ENCODE results near the gene FAM78A.

The FAM78A gene

GRCh38 chr9:131276094-131276888, at the start of gene FAM78A:
FAM78A (minus strand) TSS chr9:131276510; CDS start chr9:131276179, 331 bp downstream.
- no peak for DNase-seq

GRCh38 chr9:131324736-131325679, 48.7 kb upstream of the FAM78A start:
- DNase-seq = no peak

GRCh38 chr9:131323629-131324028, 47.3 kb upstream of the FAM78A start:
- DNase-seq = no peak

DNA sequence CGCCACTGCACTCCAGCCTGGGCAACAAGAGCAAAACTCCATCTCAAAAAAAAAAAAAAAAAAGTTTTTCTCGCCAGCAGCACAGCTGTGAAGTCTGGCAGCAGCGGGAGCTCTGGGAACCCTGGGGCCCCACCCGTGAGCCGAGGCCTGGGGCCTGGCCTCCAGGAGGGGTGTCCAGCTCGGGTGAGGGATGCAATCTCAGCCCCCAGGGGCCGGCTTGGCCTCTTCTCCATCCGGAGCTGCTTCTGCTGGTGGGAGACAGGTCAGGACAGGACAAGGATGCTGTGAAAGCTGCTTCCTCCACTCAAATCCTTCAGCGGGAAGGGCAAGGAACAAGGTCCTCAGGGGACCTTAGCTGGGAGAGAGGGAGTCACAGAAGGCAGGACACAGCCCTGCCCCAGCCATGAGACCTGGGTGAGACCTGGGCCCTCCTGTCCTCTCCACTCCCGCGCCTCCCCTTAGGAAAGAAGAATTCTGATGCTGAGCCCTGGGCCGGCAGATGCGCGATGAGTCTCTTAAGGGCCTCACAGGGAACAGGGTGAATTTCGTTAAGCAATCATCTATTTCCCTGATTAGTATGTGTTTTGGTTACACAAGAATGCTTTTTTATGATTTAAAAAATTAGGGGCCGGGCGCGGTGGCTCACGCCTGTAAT, 43.8 kb upstream of the FAM78A start:
- DNase-seq = no peak

DNA sequence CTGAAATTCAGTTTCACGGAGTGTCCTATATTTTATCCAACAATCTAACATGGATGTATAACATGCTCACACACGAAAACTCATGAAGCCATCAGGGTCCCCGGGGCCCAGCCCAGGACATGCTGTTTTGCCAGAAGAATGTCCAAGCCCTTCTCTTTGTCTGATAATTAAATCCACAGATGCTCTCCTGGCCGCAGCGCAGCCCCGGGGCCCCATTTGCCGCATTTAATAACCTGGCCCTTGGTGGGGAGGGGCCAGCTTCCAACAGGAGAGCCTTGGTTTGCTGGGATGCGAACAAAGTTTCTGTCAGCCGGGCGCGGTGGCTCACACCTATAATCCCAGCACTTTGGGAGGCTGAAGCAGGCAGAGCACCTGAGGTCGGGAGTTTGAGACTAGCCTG, 43.2 kb upstream of the FAM78A start:
- DNase-seq = no peak

GRCh38 chr9:131318231-131319085, 42.1 kb upstream of the FAM78A start:
- DNase-seq = no peak

DNA sequence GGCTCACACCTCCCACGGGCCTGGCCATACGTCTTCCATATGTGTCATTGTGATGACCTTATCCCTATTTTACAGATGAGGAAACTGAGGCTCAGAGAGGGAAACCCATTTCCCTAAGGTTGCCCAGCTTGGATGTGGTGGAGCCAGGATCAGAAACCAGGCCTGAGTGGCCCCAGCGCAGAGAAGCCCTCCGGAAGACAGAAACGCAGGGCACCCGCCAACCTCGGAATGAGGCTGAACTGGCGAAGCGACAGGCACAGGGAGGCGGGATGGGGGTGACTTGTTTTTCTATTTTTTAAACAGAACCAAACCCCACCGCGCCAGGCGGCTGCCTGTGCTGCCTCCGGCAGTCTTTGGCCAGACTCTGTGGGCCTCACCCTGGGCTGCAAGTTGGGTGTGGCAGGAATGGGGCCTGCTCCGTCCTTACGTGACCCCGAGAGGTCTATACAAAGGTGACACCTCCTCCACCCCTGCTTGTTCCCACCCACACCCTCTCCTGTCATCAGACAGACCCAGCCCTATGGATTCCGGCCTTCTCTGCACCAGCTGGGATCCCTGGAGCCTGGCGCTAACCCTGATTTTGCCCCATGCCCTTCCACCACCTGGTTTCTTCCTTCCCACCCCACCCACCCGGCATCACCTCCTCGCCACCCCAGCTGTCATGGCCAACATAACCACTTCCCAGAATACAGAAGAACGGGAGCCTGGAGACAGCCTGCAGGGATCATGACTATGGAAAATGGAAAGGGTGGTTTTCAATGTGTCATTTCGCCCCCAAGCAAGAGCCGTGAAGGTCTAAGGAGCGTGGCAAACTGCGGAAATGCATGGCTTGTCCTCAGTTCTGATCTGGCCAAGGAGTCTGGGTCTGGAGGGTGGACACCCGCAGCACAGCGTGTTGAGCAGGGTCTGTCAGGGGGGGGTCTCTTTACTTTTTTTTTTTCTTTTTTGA, 36.8 kb upstream of the FAM78A start:
- no peak for DNase-seq

GRCh38 chr9:131312246-131312645, 35.9 kb upstream of the FAM78A start:
- no peak for DNase-seq

DNA sequence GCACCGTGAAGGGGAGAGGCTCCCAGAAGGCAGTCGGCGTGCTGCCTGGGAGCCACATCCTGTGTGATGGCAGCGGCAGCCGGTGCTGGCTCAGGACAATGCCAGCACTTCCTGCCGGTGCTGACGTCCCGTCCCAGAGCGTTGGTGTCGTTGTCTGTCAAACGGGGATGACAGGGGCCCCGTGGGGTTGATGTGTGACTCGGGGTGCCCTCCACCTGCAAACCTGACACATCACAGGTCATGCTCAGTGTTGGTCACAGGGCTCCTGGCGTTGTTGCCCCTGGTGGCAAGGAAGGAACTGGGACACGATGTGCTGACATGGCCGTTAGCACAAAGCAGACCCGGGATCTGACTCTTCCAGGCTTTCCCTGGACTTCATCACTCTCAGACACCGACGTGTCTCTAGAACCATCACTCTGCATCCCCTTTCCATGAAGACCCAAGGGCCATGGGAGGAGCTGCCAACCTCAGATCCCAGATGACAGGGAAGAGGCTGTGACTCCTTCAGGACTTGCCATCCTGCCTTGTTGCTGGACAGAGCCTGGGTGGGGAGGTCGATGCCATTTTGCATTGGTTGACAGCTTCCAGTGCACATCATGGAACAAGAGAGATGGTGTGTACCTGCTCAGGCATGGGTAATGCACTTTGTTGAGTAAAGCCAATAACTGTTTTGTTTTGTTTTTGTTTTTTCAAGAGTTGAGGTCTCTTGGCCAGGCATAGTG, 34.7 kb upstream of the FAM78A start:
- DNase-seq = no peak

- no peak for DNase-seq
Observed at GRCh38 chr9:131309530-131310276, 33.4 kb upstream of the FAM78A start.

DNA sequence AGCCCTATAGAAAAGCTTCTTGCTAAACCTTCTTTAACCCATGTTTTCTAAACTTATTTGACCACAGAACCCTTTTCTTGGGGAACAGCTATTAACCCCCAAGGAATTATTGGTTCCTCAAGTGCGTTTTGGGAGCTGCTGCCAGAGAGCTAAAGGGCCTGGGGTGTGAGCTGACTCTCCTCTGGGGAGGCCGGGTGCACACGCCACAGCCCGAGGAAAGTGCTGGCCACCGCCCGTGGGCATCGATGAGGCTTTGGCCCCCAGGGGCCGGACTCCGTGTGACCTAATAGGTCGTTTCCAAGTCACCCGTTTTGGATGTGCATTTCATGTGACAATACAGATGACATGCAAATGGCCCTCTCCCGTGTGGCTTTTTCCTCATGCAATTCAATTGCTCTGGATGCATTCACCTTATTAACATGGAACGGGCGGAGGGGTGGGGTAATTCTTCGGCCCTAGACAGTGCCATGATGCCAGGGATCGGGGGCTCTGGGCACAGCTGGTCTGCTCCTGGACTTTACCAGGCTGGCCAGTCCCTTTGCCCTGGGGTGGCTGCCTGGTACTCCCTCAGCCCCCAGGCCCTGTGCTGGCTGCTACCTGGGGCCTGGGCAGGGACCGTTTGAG, 32.7 kb upstream of the FAM78A start:
- no peak for DNase-seq

DNA sequence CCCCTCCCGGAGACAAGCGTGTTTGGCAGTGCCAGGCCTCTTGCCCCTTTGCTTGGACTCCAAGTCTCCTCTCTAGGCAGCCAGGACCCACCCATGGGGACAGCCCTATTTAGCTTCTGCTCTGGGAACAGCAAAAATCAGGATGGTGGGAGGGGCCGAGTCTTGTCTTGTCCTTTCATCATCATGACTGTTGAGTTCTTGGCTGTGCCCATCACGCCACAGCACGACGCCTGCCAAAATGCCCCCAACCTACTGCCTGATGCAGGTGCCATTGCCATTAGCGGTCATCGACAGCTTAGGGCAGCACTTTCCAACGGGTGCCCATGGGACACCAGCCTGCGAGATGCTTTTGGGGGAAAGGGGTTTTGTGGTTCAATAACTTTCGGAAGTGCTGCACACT, 32.1 kb upstream of the FAM78A start:
- DNase-seq = no peak

- DNase-seq = no peak
Observed at GRCh38 chr9:131307974-131308373, 31.7 kb upstream of the FAM78A start.

DNA sequence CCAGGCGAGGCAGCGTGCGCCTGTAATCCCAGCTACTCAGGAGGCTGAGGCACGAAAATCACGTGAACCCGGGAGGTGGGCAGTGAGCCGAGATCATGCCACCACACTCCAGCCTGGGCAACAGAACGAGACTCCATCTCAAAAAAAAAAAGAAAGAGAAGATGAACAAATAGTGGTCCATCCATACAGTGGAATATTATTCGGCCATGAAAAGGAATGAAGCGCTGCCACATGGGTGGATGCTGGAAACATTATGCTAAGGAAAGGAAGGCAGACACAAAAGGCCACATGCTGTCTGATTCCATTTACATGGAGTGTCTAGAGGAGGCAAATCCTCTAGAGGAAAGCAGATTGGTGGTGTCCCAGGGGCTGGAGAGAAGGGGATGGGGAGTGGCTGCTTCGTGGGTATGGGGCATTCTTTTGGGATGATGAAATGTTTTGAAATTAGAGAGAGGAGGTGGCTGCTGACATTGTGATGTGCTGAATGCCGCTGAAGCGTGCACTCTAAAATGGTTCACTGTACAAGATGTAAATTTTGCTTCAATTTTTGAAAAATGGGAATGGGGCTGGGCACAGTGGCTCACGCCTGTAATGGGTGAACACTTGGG, 30.2 kb upstream of the FAM78A start:
- DNase-seq = no peak

GRCh38 chr9:131304676-131305355, 28.5 kb upstream of the FAM78A start:
- DNase-seq = no peak

DNA sequence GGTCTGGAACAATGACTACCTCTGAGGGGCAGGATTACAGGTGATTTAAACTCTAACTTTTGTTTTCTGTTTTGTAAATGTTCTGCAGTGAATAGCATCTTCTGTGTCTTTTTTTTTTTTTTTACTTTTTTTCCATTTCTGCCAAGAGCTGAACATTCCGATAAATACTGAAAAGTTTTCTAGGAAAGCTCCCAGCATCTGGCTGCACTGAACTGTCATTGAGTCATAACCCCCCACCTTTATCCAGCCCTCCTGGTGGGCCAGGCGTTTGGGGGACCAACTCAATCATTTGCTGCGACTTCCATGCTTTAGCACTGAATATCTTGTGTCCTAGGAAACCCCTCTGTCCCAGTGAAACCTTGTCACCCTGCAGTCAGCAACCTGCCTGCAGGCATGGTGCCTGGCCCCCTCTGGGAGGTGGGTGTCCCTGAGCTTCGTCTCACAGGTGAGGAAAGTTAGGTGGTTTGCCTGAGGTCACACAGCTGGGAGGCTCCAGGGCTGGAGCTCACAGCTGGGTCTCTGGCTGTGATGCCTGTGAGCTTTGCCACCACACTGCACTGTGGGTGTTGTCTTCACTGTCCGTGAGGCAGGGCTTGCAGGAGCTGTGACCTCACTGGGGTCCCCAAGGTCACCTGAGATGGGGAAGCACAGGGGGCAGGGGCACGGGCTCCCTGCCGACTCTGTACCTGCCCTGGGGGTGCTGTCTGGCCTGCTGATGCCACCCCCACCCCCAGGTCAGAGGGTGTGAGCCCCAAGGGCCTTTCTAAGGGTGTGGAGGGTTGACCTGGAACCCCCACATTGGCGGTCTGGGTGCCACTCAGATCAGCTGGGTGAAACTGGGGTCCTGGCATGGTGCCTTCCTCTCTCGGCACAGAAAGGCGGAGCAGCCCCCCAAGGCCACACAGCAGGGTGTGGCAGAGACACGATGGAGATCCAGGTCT, 27.3 kb upstream of the FAM78A start:
- no peak for DNase-seq
